ENCODE data around the gene SCNM1. TPM values are rescaled to one million over a fixed set of nuclear protein-coding genes. Genes with fewer than 3 reads are reported as not detected.

The SCNM1 gene
- total and polyA plus RNA-seq, 4 donors, result 4.8 to 14.3 (median 10.5) TPM

- peak; percentile 2 for TF ChIP-seq SP1 (IDR thresholded peaks at IDR 0.05)
Observed at GRCh38 chr1:151164732-151165280, 1.1 kb upstream of the SCNM1 start (continued).

- WGBS, result 7% methylated on average over 15 of the region's 15 CpGs
- H3K9ac ChIP-seq (ENCODE audit: low read depth in 1 of 2, low read length in 2 of 2), result peak overlapping the region; percentile 39 to 91
Observed at GRCh38 chr1:151165281-151165737, 635 bp upstream of the SCNM1 start.

GRCh38 chr1:151166505-151166956, 587 bp downstream of the SCNM1 start:
- DNase-seq (ENCODE audit: low spot score), result no peak
- TF ChIP-seq RAD21 (IDR thresholded peaks at IDR 0.05) (no peak), RXRA (IDR thresholded peaks at IDR 0.05) (no peak), SP1 (IDR thresholded peaks at IDR 0.05) (no peak), NR2F2 (IDR thresholded peaks at IDR 0.05) (no peak), ZBTB33 (IDR thresholded peaks at IDR 0.05) (no peak), HNF4G (IDR thresholded peaks at IDR 0.05) (no peak), REST (IDR thresholded peaks at IDR 0.05) (no peak), JUND (IDR thresholded peaks at IDR 0.05) (no peak), YY1 (IDR thresholded peaks at IDR 0.05) (no peak), EGR1 (IDR thresholded peaks at IDR 0.05; ENCODE audit: low read depth in 2 of 2) (no peak), MAX (IDR thresholded peaks at IDR 0.05) (no peak), CTCF (IDR thresholded peaks at IDR 0.05; ENCODE audit: low read depth, low read length, missing input control) (no peak)
- Histone ChIP-seq H3K4me3 (ENCODE audit: low read depth in 1 of 3, low read length in 3 of 3) (peak overlapping the region; percentile 56 to 99 (median 88)), H3K27me3 (ENCODE audit: control insufficient read depth in 4 of 4, insufficient read depth in 4 of 4, low read length in 3 of 4) (no peaks in the 10 kb centered on the region), H3K36me3 (ENCODE audit: control insufficient read depth in 4 of 4, insufficient read depth in 3 of 4, low read depth in 1 of 4, low read length in 3 of 4) (peaks cover 0 to 22% (median 3%) of the 10 kb centered on the region in 4 donors), H3K27ac (ENCODE audit: low read depth in 1 of 2, low read length in 2 of 2) (peak overlapping the region in 1 of 2 donors; percentile 74), H3K4me1 (ENCODE audit: control insufficient read depth in 4 of 4, insufficient read depth in 4 of 4, low read length in 3 of 4) (peaks cover 3 to 31% (median 22%) of the 10 kb centered on the region in 4 donors), H3K9ac (ENCODE audit: low read depth in 1 of 2, low read length in 2 of 2) (peak overlapping the region; percentile 70 to 90), H3K9me3 (ENCODE audit: control insufficient read depth in 4 of 4, low read length in 3 of 4) (no peaks in the 10 kb centered on the region)
- 7% methylated on average over 15 of the region's 15 CpGs for WGBS

More at GRCh38 chr1:151165281-151165737, 635 bp upstream of the SCNM1 start:
- Histone ChIP-seq H3K4me3 (ENCODE audit: low read depth in 1 of 3, low read length in 3 of 3) (peak overlapping the region; percentile 56 to 88 (median 86)), H3K27me3 (ENCODE audit: control insufficient read depth in 4 of 4, insufficient read depth in 4 of 4, low read length in 3 of 4) (no peaks in the 10 kb centered on the region), H3K27ac (ENCODE audit: low read depth in 1 of 2, low read length in 2 of 2) (peak overlapping the region; percentile 63 to 84), H3K9me3 (ENCODE audit: control insufficient read depth in 4 of 4, low read length in 3 of 4) (no peaks in the 10 kb centered on the region), H3K4me1 (ENCODE audit: control insufficient read depth in 4 of 4, insufficient read depth in 4 of 4, low read length in 3 of 4) (peaks cover 3 to 31% (median 22%) of the 10 kb centered on the region in 4 donors), H3K36me3 (ENCODE audit: control insufficient read depth in 4 of 4, insufficient read depth in 3 of 4, low read depth in 1 of 4, low read length in 3 of 4) (peaks cover 0 to 22% (median 9%) of the 10 kb centered on the region in 4 donors)
- TF ChIP-seq NR2F2 (IDR thresholded peaks at IDR 0.05) (peak; percentile 88), HNF4G (IDR thresholded peaks at IDR 0.05) (no peak)
- no peak for DNase-seq (ENCODE audit: low spot score)

Measured in liver (tissue), 9 donors.